ENCODE measurements around the gene VMAC.

VMAC gene

GRCh38 chr19:5894704-5895349 is 9.8 kb upstream of the VMAC start:
- no peak for DNase-seq (ENCODE audit: extremely low spot score)
- TF ChIP-seq HDGF (IDR thresholded peaks at IDR 0.05; ENCODE audit: borderline replicate concordance) (no peak), FOXA1 (IDR thresholded peaks at IDR 0.05) (no peak), LEF1 (IDR thresholded peaks at IDR 0.05; ENCODE audit: borderline replicate concordance) (no peak), ARNT (IDR thresholded peaks at IDR 0.05) (no peak), FOXK2 (IDR thresholded peaks at IDR 0.05) (no peak), TARDBP (IDR thresholded peaks at IDR 0.05) (no peak), ELF4 (IDR thresholded peaks at IDR 0.05) (no peak), NFRKB (IDR thresholded peaks at IDR 0.05) (no peak), ZNF384 (IDR thresholded peaks at IDR 0.05) (no peak), SUZ12 (IDR thresholded peaks at IDR 0.05) (no peak), FOXM1 (IDR thresholded peaks at IDR 0.05; ENCODE audit: borderline replicate concordance) (no peak)
- CTCF ChIA-PET = interaction anchor here (1.4 kb wide), 1 partner anchor 91 kb away, joined by 6 read pairs; no protein-coding TSS in a partner anchor
- POLR2A ChIA-PET = no interaction called here

- DNase-seq (ENCODE audit: extremely low spot score) = no peak
- CTCF ChIA-PET = interaction anchor here (1.4 kb wide), 1 partner anchor 91 kb away, joined by 6 read pairs; no protein-coding TSS in a partner anchor
- POLR2A ChIA-PET = no interaction called here
- TF ChIP-seq NFRKB (IDR thresholded peaks at IDR 0.05) (no peak), ZNF384 (IDR thresholded peaks at IDR 0.05) (no peak), TARDBP (IDR thresholded peaks at IDR 0.05) (no peak), SUZ12 (IDR thresholded peaks at IDR 0.05) (no peak), BHLHE40 (IDR thresholded peaks at IDR 0.05; ENCODE audit: borderline replicate concordance) (no peak), ELF4 (IDR thresholded peaks at IDR 0.05) (no peak), PKNOX1 (IDR thresholded peaks at IDR 0.05) (no peak), ARNT (IDR thresholded peaks at IDR 0.05) (no peak), CTBP1 (IDR thresholded peaks at IDR 0.05; ENCODE audit: borderline replicate concordance) (no peak), FOXK2 (IDR thresholded peaks at IDR 0.05) (no peak), SP1 (IDR thresholded peaks at IDR 0.05) (no peak), LEF1 (IDR thresholded peaks at IDR 0.05; ENCODE audit: borderline replicate concordance) (no peak), L3MBTL2 (conservative IDR thresholded peaks at IDR 0.05) (no peak), FOXA1 (IDR thresholded peaks at IDR 0.05) (no peak), FOXM1 (IDR thresholded peaks at IDR 0.05; ENCODE audit: borderline replicate concordance) (no peak)
These were observed 9.3 kb upstream of the VMAC start for GRCh38 chr19:5895409-5895808.

GRCh38 chr19:5895890-5896289 is 8.8 kb upstream of the VMAC start:
- TF ChIP-seq SUZ12 (IDR thresholded peaks at IDR 0.05) = no peak
- TF ChIP-seq LEF1 (IDR thresholded peaks at IDR 0.05; ENCODE audit: borderline replicate concordance) = no peak
- TF ChIP-seq BHLHE40 (IDR thresholded peaks at IDR 0.05; ENCODE audit: borderline replicate concordance) = no peak
- TF ChIP-seq PKNOX1 (IDR thresholded peaks at IDR 0.05) = no peak
- no peak for TF ChIP-seq HDGF (IDR thresholded peaks at IDR 0.05; ENCODE audit: borderline replicate concordance)
- TF ChIP-seq NFRKB (IDR thresholded peaks at IDR 0.05) = no peak
- no peak for TF ChIP-seq FOXM1 (IDR thresholded peaks at IDR 0.05; ENCODE audit: borderline replicate concordance)
- no peak for TF ChIP-seq TARDBP (IDR thresholded peaks at IDR 0.05)
- no peak for TF ChIP-seq FOXA1 (IDR thresholded peaks at IDR 0.05)
- TF ChIP-seq L3MBTL2 (conservative IDR thresholded peaks at IDR 0.05) = no peak
- no peak for TF ChIP-seq ELF4 (IDR thresholded peaks at IDR 0.05)
- TF ChIP-seq SP1 (IDR thresholded peaks at IDR 0.05) = no peak
- TF ChIP-seq FOXK2 (IDR thresholded peaks at IDR 0.05) = no peak
- no peak for TF ChIP-seq ZNF384 (IDR thresholded peaks at IDR 0.05)
- TF ChIP-seq CTBP1 (IDR thresholded peaks at IDR 0.05; ENCODE audit: borderline replicate concordance) = no peak
- TF ChIP-seq ARNT (IDR thresholded peaks at IDR 0.05) = no peak
- CTCF ChIA-PET = interaction anchor here (1.4 kb wide), 1 partner anchor 92 kb away, joined by 6 read pairs; no protein-coding TSS in a partner anchor
- no peak for DNase-seq (ENCODE audit: extremely low spot score)
- POLR2A ChIA-PET = no interaction called here

- TF ChIP-seq LEF1 (IDR thresholded peaks at IDR 0.05; ENCODE audit: borderline replicate concordance) (no peak), L3MBTL2 (conservative IDR thresholded peaks at IDR 0.05) (no peak), FOXK2 (IDR thresholded peaks at IDR 0.05) (no peak), SUZ12 (IDR thresholded peaks at IDR 0.05) (no peak), ARNT (IDR thresholded peaks at IDR 0.05) (no peak), PKNOX1 (IDR thresholded peaks at IDR 0.05) (no peak), HDGF (IDR thresholded peaks at IDR 0.05; ENCODE audit: borderline replicate concordance) (no peak), CTBP1 (IDR thresholded peaks at IDR 0.05; ENCODE audit: borderline replicate concordance) (no peak), FOXM1 (IDR thresholded peaks at IDR 0.05; ENCODE audit: borderline replicate concordance) (no peak), NFRKB (IDR thresholded peaks at IDR 0.05) (no peak), FOXA1 (IDR thresholded peaks at IDR 0.05) (no peak), TARDBP (IDR thresholded peaks at IDR 0.05) (no peak), BHLHE40 (IDR thresholded peaks at IDR 0.05; ENCODE audit: borderline replicate concordance) (no peak), ELF4 (IDR thresholded peaks at IDR 0.05) (no peak), ZNF384 (IDR thresholded peaks at IDR 0.05) (no peak), SP1 (IDR thresholded peaks at IDR 0.05) (no peak)
- POLR2A ChIA-PET = no interaction called here
- DNase-seq (ENCODE audit: extremely low spot score) = no peak
- CTCF ChIA-PET = interaction anchor here (0.6 to 1.8 kb wide), 3 partner anchors 35 to 92 kb away, joined by 3 to 6 read pairs (median 6); no protein-coding TSS in a partner anchor
These were observed 8.2 kb upstream of the VMAC start for GRCh38 chr19:5896365-5897076.

GRCh38 chr19:5897189-5897969 is 7.3 kb upstream of the VMAC start:
- TF ChIP-seq CTBP1 (IDR thresholded peaks at IDR 0.05; ENCODE audit: borderline replicate concordance) = no peak
- TF ChIP-seq L3MBTL2 (conservative IDR thresholded peaks at IDR 0.05) = no peak
- TF ChIP-seq HDGF (IDR thresholded peaks at IDR 0.05; ENCODE audit: borderline replicate concordance) = no peak
- no peak for TF ChIP-seq ARNT (IDR thresholded peaks at IDR 0.05)
- TF ChIP-seq ZNF384 (IDR thresholded peaks at IDR 0.05) = no peak
- no peak for TF ChIP-seq LEF1 (IDR thresholded peaks at IDR 0.05; ENCODE audit: borderline replicate concordance)
- no peak for TF ChIP-seq FOXK2 (IDR thresholded peaks at IDR 0.05)
- no peak for TF ChIP-seq SUZ12 (IDR thresholded peaks at IDR 0.05)
- no peak for TF ChIP-seq BHLHE40 (IDR thresholded peaks at IDR 0.05; ENCODE audit: borderline replicate concordance)
- no peak for TF ChIP-seq SP1 (IDR thresholded peaks at IDR 0.05)
- no peak for TF ChIP-seq TARDBP (IDR thresholded peaks at IDR 0.05)
- no peak for TF ChIP-seq ELF4 (IDR thresholded peaks at IDR 0.05)
- TF ChIP-seq FOXA1 (IDR thresholded peaks at IDR 0.05) = no peak
- TF ChIP-seq FOXM1 (IDR thresholded peaks at IDR 0.05; ENCODE audit: borderline replicate concordance) = no peak
- TF ChIP-seq PKNOX1 (IDR thresholded peaks at IDR 0.05) = no peak
- no peak for TF ChIP-seq NFRKB (IDR thresholded peaks at IDR 0.05)
- ChIA-PET CTCF (interaction anchor here (0.6 to 1.8 kb wide), 2 partner anchors 36 to 93 kb away, joined by 3 to 6 read pairs; no protein-coding TSS in a partner anchor), POLR2A (no interaction called here)
- no peak for DNase-seq (ENCODE audit: extremely low spot score)
